ENCODE data around the gene ZNF174. TPM values are rescaled to one million over a fixed set of nuclear protein-coding genes. Genes with fewer than 3 reads are reported as not detected.
A peak's percentile ranks its signal among the peaks of the same experiment; 100 is the strongest.

Gene ZNF174
- total RNA-seq, 1 experiment from 2014 or later = 17.7 TPM

- Histone ChIP-seq H2AFZ (ENCODE audit: low read length) (peak overlapping the region; percentile 6; the same call in 1 of the 2 replicates), H3K4me1 (ENCODE audit: low read length) (peaks cover 26% of the 10 kb centered on the region), H3K27me3 (ENCODE audit: low read length) (no peaks in the 10 kb centered on the region), H3K9me2 (replicated peaks; ENCODE audit: insufficient read depth, low read length) (no peaks in the 10 kb centered on the region), H3K79me2 (ENCODE audit: low read length) (peaks cover 46% of the 10 kb centered on the region), H3K9ac (ENCODE audit: low read length) (peak overlapping the region; percentile 93), H3K4me3 (ENCODE audit: low read length) (peak overlapping the region; percentile 96), H3K4me2 (ENCODE audit: low read depth, low read length, poor library complexity, severe bottlenecking) (peak overlapping the region; percentile 99), H3K27ac (ENCODE audit: low read length) (peak overlapping the region; percentile 66), H3K9me3 (ENCODE audit: low read length) (peaks cover 3% of the 10 kb centered on the region; the same call in 1 of the 2 replicates), H4K20me1 (ENCODE audit: insufficient read depth, low read depth, low read length) (peaks cover 5% of the 10 kb centered on the region; the same call in 1 of the 2 replicates), H3K36me3 (ENCODE audit: insufficient read depth, low read length) (peaks cover 24% of the 10 kb centered on the region)
- peak; percentile 97 for DNase-seq
Measured at GRCh38 chr16:3457434-3458252, 56.6 kb downstream of the ZNF174 start.

- Histone ChIP-seq H3K27me3 (ENCODE audit: low read length) (no peaks in the 10 kb centered on the region), H3K4me1 (ENCODE audit: low read length) (peaks cover 26% of the 10 kb centered on the region), H3K4me2 (ENCODE audit: low read depth, low read length, poor library complexity, severe bottlenecking) (peak overlapping the region; percentile 99), H4K20me1 (ENCODE audit: insufficient read depth, low read depth, low read length) (peaks cover 5% of the 10 kb centered on the region; the same call in 1 of the 2 replicates), H3K4me3 (ENCODE audit: low read length) (peak overlapping the region; percentile 96), H3K9me2 (replicated peaks; ENCODE audit: insufficient read depth, low read length) (no peaks in the 10 kb centered on the region), H3K36me3 (ENCODE audit: insufficient read depth, low read length) (peaks cover 28% of the 10 kb centered on the region), H3K9ac (ENCODE audit: low read length) (peak overlapping the region; percentile 93), H3K79me2 (ENCODE audit: low read length) (peaks cover 53% of the 10 kb centered on the region), H2AFZ (ENCODE audit: low read length) (no peak overlapping the region), H3K9me3 (ENCODE audit: low read length) (peaks cover 3% of the 10 kb centered on the region; the same call in 1 of the 2 replicates), H3K27ac (ENCODE audit: low read length) (peak overlapping the region; percentile 66)
- peak; percentile 54 for DNase-seq
Measured at GRCh38 chr16:3458278-3458851, 57.4 kb downstream of the ZNF174 start.

GRCh38 chr16:3458852-3459361, 57.9 kb downstream of the ZNF174 start:
- H3K9me3 ChIP-seq (ENCODE audit: low read length) = peaks cover 3% of the 10 kb centered on the region; the same call in 1 of the 2 replicates
- H3K9me2 ChIP-seq (replicated peaks; ENCODE audit: insufficient read depth, low read length) = no peaks in the 10 kb centered on the region
- H3K9ac ChIP-seq (ENCODE audit: low read length) = peak overlapping the region; percentile 93
- H3K4me1 ChIP-seq (ENCODE audit: low read length) = peaks cover 26% of the 10 kb centered on the region
- no peak overlapping the region for H2AFZ ChIP-seq (ENCODE audit: low read length)
- H4K20me1 ChIP-seq (ENCODE audit: insufficient read depth, low read depth, low read length) = peaks cover 5% of the 10 kb centered on the region; the same call in 1 of the 2 replicates
- peak overlapping the region; percentile 99 for H3K4me2 ChIP-seq (ENCODE audit: low read depth, low read length, poor library complexity, severe bottlenecking)
- H3K27me3 ChIP-seq (ENCODE audit: low read length) = no peaks in the 10 kb centered on the region
- peaks cover 31% of the 10 kb centered on the region for H3K36me3 ChIP-seq (ENCODE audit: insufficient read depth, low read length)
- peaks cover 58% of the 10 kb centered on the region for H3K79me2 ChIP-seq (ENCODE audit: low read length)
- peak; percentile 52 for DNase-seq
- peak overlapping the region; percentile 66 for H3K27ac ChIP-seq (ENCODE audit: low read length)
- H3K4me3 ChIP-seq (ENCODE audit: low read length) = peak overlapping the region; percentile 96

Other genes starting within 250 kb of the ZNF174 start
- gene OR1F1, start 213.0 kb upstream of the ZNF174 start, total RNA-seq (2014; rRNA removed; shearing (Covaris generic); ENCODE audit: low replicate concordance) = not detected in 2 replicates
- 8.5 and 12.1 TPM in 2 replicates for gene ZNF200, start 166.1 kb upstream of the ZNF174 start, total RNA-seq (2014; rRNA removed; shearing (Covaris generic); ENCODE audit: low replicate concordance)
- not detected in 2 replicates for gene MEFV, start 144.6 kb upstream of the ZNF174 start, total RNA-seq (2014; rRNA removed; shearing (Covaris generic); ENCODE audit: low replicate concordance)
- gene ZNF263, start 117.7 kb upstream of the ZNF174 start, total RNA-seq (2014; rRNA removed; shearing (Covaris generic); ENCODE audit: low replicate concordance) = 26.6 and 45.7 TPM in 2 replicates
- gene TIGD7, start 95.8 kb upstream of the ZNF174 start, total RNA-seq (2014; rRNA removed; shearing (Covaris generic); ENCODE audit: low replicate concordance) = 2.8 and 4.1 TPM in 2 replicates
- gene ZNF75A, start 95.7 kb upstream of the ZNF174 start, total RNA-seq (2014; rRNA removed; shearing (Covaris generic); ENCODE audit: low replicate concordance) = 22.0 and 26.1 TPM in 2 replicates
- gene OR2C1, start 45.3 kb upstream of the ZNF174 start, total RNA-seq (2014; rRNA removed; shearing (Covaris generic); ENCODE audit: low replicate concordance) = 0.14 TPM in 1 of 2 replicates, not detected in the other
- gene ZSCAN32, start 211 bp upstream of the ZNF174 start, total RNA-seq (2014; rRNA removed; shearing (Covaris generic); ENCODE audit: low replicate concordance) = 25.8 TPM in 2 replicates
- gene ZNF597, start 42.3 kb downstream of the ZNF174 start, total RNA-seq (2014; rRNA removed; shearing (Covaris generic); ENCODE audit: low replicate concordance) = 1.3 and 3.1 TPM in 2 replicates
- 15.1 and 18.4 TPM in 2 replicates for gene NAA60, start 42.5 kb downstream of the ZNF174 start, total RNA-seq (2014; rRNA removed; shearing (Covaris generic); ENCODE audit: low replicate concordance)
- gene C16orf90, start 94.3 kb downstream of the ZNF174 start, total RNA-seq (2014; rRNA removed; shearing (Covaris generic); ENCODE audit: low replicate concordance) = not detected in 2 replicates
- 21.6 and 29.4 TPM in 2 replicates for gene CLUAP1, start 99.8 kb downstream of the ZNF174 start, total RNA-seq (2014; rRNA removed; shearing (Covaris generic); ENCODE audit: low replicate concordance)
- gene NLRC3, start 176.2 kb downstream of the ZNF174 start, total RNA-seq (2014; rRNA removed; shearing (Covaris generic); ENCODE audit: low replicate concordance) = 22.4 and 31.5 TPM in 2 replicates
- gene SLX4, start 210.4 kb downstream of the ZNF174 start, total RNA-seq (2014; rRNA removed; shearing (Covaris generic); ENCODE audit: low replicate concordance) = 9.1 and 12.7 TPM in 2 replicates

Data from Karpas-422 (cell line).